ENCODE data around the gene COL9A3. TPM values are rescaled to one million over a fixed set of nuclear protein-coding genes. Genes with fewer than 3 reads are reported as not detected.

Gene COL9A3
- total and polyA plus RNA-seq, 8 donors, result 1.7 to 183 (median 9.5) TPM

GRCh38 chr20:62885046-62885895, 68.4 kb downstream of the COL9A3 start:
- H3K27ac ChIP-seq, result no peak overlapping the region
- intact Hi-C loops (cut with DNase I), result loop anchor here in 1 of 3 donors (5.0 kb wide), 1 partner anchor 117 kb away; no protein-coding TSS in a partner anchor
- no peaks in the 10 kb centered on the region for H3K4me1 ChIP-seq
- ATAC-seq (no peak), DNase-seq (peak in 1 of 6 donors; percentile 24), FAIRE-seq (no peak)
- peaks cover 4 to 45% (median 22%) of the 10 kb centered on the region in 3 donors for H3K36me3 ChIP-seq
- H3K9me3 ChIP-seq, result no peaks in the 10 kb centered on the region
- no peak overlapping the region for H3K4me3 ChIP-seq
- 79 to 84% methylated on average over 20 of the region's 20 CpGs for WGBS, 2 donors
- no peak for TF ChIP-seq CTCF (IDR thresholded peaks at IDR 0.05)
- H3K27me3 ChIP-seq, result no peaks in the 10 kb centered on the region

- H3K9me3 ChIP-seq, result no peaks in the 10 kb centered on the region
- no peak for TF ChIP-seq CTCF (IDR thresholded peaks at IDR 0.05)
- no peaks in the 10 kb centered on the region for H3K4me1 ChIP-seq
- whole genome bisulfite sequencing, 2 donors, result 84 to 87% methylated on average over 23 of the region's 23 CpGs
- no peak overlapping the region for H3K27ac ChIP-seq
- FAIRE-seq (no peak), ATAC-seq (no peak), DNase-seq (peak in 1 of 6 donors; percentile 54)
- intact Hi-C loops (cut with DNase I), result loop anchor here in 1 of 3 donors (5.0 kb wide), 1 partner anchor 116 kb away; no protein-coding TSS in a partner anchor
- peaks cover 4 to 47% (median 29%) of the 10 kb centered on the region in 3 donors for H3K36me3 ChIP-seq
- H3K27me3 ChIP-seq, result no peaks in the 10 kb centered on the region
- no peak overlapping the region for H3K4me3 ChIP-seq
Observed at GRCh38 chr20:62885896-62886708, 69.3 kb downstream of the COL9A3 start.

- no peak for FAIRE-seq
- Histone ChIP-seq H3K9me3 (no peaks in the 10 kb centered on the region), H3K4me3 (no peak overlapping the region), H3K27me3 (no peaks in the 10 kb centered on the region), H3K27ac (no peak overlapping the region), H3K4me1 (no peaks in the 10 kb centered on the region), H3K36me3 (peaks cover 4 to 47% (median 28%) of the 10 kb centered on the region in 3 donors)
- no peak for ATAC-seq
- TF ChIP-seq CTCF (IDR thresholded peaks at IDR 0.05), result no peak
- intact Hi-C loops (cut with DNase I), result loop anchor here in 1 of 3 donors (5.0 kb wide), 1 partner anchor 116 kb away; no protein-coding TSS in a partner anchor
- WGBS, 2 donors, result 80 to 81% methylated on average over 7 of the region's 7 CpGs
- DNase-seq, result no peak
Observed at GRCh38 chr20:62886709-62887058, 69.8 kb downstream of the COL9A3 start.

GRCh38 chr20:62887152-62887859, 70.5 kb downstream of the COL9A3 start:
- no peaks in the 10 kb centered on the region for H3K9me3 ChIP-seq
- TF ChIP-seq CTCF (IDR thresholded peaks at IDR 0.05), result no peak
- no peak overlapping the region for H3K27ac ChIP-seq
- intact Hi-C loops (cut with DNase I), result loop anchor here in 1 of 3 donors (5.0 kb wide), 1 partner anchor 115 kb away; no protein-coding TSS in a partner anchor
- FAIRE-seq, result no peak
- peaks cover 4 to 52% (median 33%) of the 10 kb centered on the region in 3 donors for H3K36me3 ChIP-seq
- 59 to 63% methylated on average over 13 of the region's 13 CpGs for WGBS, 2 donors
- no peaks in the 10 kb centered on the region for H3K4me1 ChIP-seq
- peak in 2 of 4 donors; percentile 51 to 53 for ATAC-seq
- DNase-seq, result no peak
- no peak overlapping the region for H3K4me3 ChIP-seq
- no peaks in the 10 kb centered on the region for H3K27me3 ChIP-seq

Measured in pancreas (tissue), 10 donors.